ENCODE results near the gene QSOX2.
A peak's percentile ranks its signal among the peaks of the same experiment; 100 is the strongest.

GRCh38 chr9:136245219-136246150 lies at the start of gene QSOX2:
- TF ChIP-seq POLR2A (IDR thresholded peaks at IDR 0.05), result peak in 1 of 4 donors; percentile 23
- TF ChIP-seq CTCF (IDR thresholded peaks at IDR 0.05), result peak in 3 of 6 experiments; percentile 4 to 24 (median 23)

All from upper lobe of left lung (tissue), 4 donors.